Calu3 (cell line): ENCODE measurements around the gene SLC25A25. TPM values are rescaled to one million over a fixed set of nuclear protein-coding genes. Genes with fewer than 3 reads are reported as not detected.

Experiments used
- BruUV-seq: library from RNA; stranded (reverse); fragments of 400-500 nt; replicated peaks from 2 replicates; lab custom pipeline; 2021; lab: Mats Ljungman, UMichigan
- CTCF ChIA-PET: fragments of 300-600 bp; sonication (Branson Sonifier 250); formaldehyde crosslinking; loops from one replicate; lab custom pipeline; 2022; ENCODE audit warnings: antibody characterized with exemption; lab: Charles Lee
- DNase-seq: peaks from one replicate; pipeline ENCODE4 v3.0.0; 2022
- H3K27ac Mint-ChIP-seq: one replicate; pipeline ENCODE4 v1.8.0; 2022; ENCODE audit warnings: mixed read lengths; ENCODE audit not compliant: unreplicated experiment
- H3K27me3 Mint-ChIP-seq: one replicate; pipeline ENCODE4 v1.8.0; 2022; ENCODE audit warnings: mixed read lengths; ENCODE audit not compliant: unreplicated experiment
- H3K36me3 Mint-ChIP-seq: one replicate; pipeline ENCODE4 v1.8.0; 2022; ENCODE audit warnings: mild to moderate bottlenecking, moderate library complexity, mixed read lengths; ENCODE audit not compliant: insufficient read depth, unreplicated experiment
- H3K4me1 Mint-ChIP-seq: one replicate; pipeline ENCODE4 v1.8.0; 2022; ENCODE audit warnings: mild to moderate bottlenecking, low read depth, mixed read lengths; ENCODE audit not compliant: unreplicated experiment
- H3K4me3 Mint-ChIP-seq: one replicate; pipeline ENCODE4 v1.8.0; 2022; ENCODE audit warnings: mild to moderate bottlenecking, low read depth, moderate library complexity, mixed read lengths; ENCODE audit not compliant: unreplicated experiment
- H3K9me3 Mint-ChIP-seq: one replicate; pipeline ENCODE4 v1.8.0; 2022; ENCODE audit warnings: low read depth, mixed read lengths; ENCODE audit not compliant: unreplicated experiment
- CTCF ChIP-seq: fragments of 200-600 bp; IDR thresholded peaks from one replicate; pipeline ENCODE4 v1.8.0; 2022; ENCODE audit warnings: antibody characterized with exemption; ENCODE audit not compliant: unreplicated experiment
- intact Hi-C: fragments of 100-400 bp; cut with micrococcal nuclease; formaldehyde crosslinking; loops from one replicate; pipeline ENCODE4 v1.10.0; 2022; ENCODE audit not compliant: unreplicated experiment
- total RNA-seq: library from RNA; stranded (reverse); gene quantifications from 2 replicates; pipeline ENCODE4 v1.2.3, GENCODE V29; 2022

SLC25A25 gene
- total RNA-seq, 1 experiment from 2014 or later = 19.5 TPM

GRCh38 chr9:128144239-128145181 is 76.5 kb downstream of the SLC25A25 start:
- no peak for TF ChIP-seq CTCF
- Mint-ChIP-seq H3K9me3 (no peaks in the 10 kb centered on the region), H3K4me3 (no peak overlapping the region), H3K4me1 (peaks cover 35% of the 10 kb centered on the region), H3K27me3 (no peaks in the 10 kb centered on the region), H3K36me3 (peaks cover 29% of the 10 kb centered on the region), H3K27ac (peak overlapping the region; percentile 95)
- CTCF ChIA-PET = no interaction called here
- BruUV-seq = no TSS peak
- no peak for DNase-seq
- intact Hi-C loops = no loop called here

GRCh38 chr9:128145536-128145935 is 77.5 kb downstream of the SLC25A25 start:
- Mint-ChIP-seq H3K4me1 (peaks cover 45% of the 10 kb centered on the region), H3K27me3 (peaks cover 2% of the 10 kb centered on the region), H3K4me3 (no peak overlapping the region), H3K27ac (peak overlapping the region; percentile 92), H3K9me3 (no peaks in the 10 kb centered on the region), H3K36me3 (peaks cover 40% of the 10 kb centered on the region)
- peak; percentile 75 for DNase-seq
- TF ChIP-seq CTCF = no peak
- CTCF ChIA-PET = interaction anchor here (0.6 kb wide), 1 partner anchor 62 kb away, joined by 3 read pairs; no protein-coding TSS in a partner anchor
- BruUV-seq = no TSS peak
- intact Hi-C loops = no loop called here

- Mint-ChIP-seq H3K36me3 (peaks cover 44% of the 10 kb centered on the region), H3K27ac (peak overlapping the region; percentile 92), H3K4me3 (no peak overlapping the region), H3K9me3 (no peaks in the 10 kb centered on the region), H3K4me1 (peaks cover 49% of the 10 kb centered on the region), H3K27me3 (peaks cover 6% of the 10 kb centered on the region)
- no peak for TF ChIP-seq CTCF
- CTCF ChIA-PET = interaction anchor here (0.6 to 0.7 kb wide), 2 partner anchors 28 to 61 kb away, joined by 3 to 5 read pairs; no protein-coding TSS in a partner anchor
- no TSS peak for BruUV-seq
- no peak for DNase-seq
- intact Hi-C loops = no loop called here
Measured at GRCh38 chr9:128145951-128146351, 77.9 kb downstream of the SLC25A25 start.

GRCh38 chr9:128146591-128147120 is 78.6 kb downstream of the SLC25A25 start:
- no peak for TF ChIP-seq CTCF
- Mint-ChIP-seq H3K27me3 (peaks cover 11% of the 10 kb centered on the region), H3K27ac (peak overlapping the region; percentile 92), H3K9me3 (no peaks in the 10 kb centered on the region), H3K4me1 (peaks cover 53% of the 10 kb centered on the region), H3K36me3 (peaks cover 51% of the 10 kb centered on the region), H3K4me3 (no peak overlapping the region)
- CTCF ChIA-PET = interaction anchor here (0.7 kb wide), 1 partner anchor 29 kb away, joined by 5 read pairs; no protein-coding TSS in a partner anchor
- intact Hi-C loops = no loop called here
- DNase-seq = no peak
- BruUV-seq = no TSS peak
